HG02852 (cell line): Measurements from ENCODE around the gene ERVW-1.
"Not testable (repeated sequence)": the region's sequence is repeated elsewhere in the genome, so short reads cannot be mapped to it uniquely, and the experiment has no call there.

Experiments
- ATAC-seq: cut with Tn5 transposase; IDR thresholded peaks from one replicate; pipeline ENCODE4 v1.9.1; 2021; ENCODE audit warnings: mild to moderate bottlenecking, moderate library complexity; ENCODE audit not compliant: unreplicated experiment

The ERVW-1 gene

GRCh38 chr7:92473989-92474388 lies 3.8 kb downstream of the ERVW-1 start:
- not testable (repeated sequence) for ATAC-seq

- ATAC-seq: not testable (repeated sequence)
Measured at GRCh38 chr7:92468589-92468988, 9.2 kb downstream of the ERVW-1 start.

- no peak for ATAC-seq
Measured at GRCh38 chr7:92466682-92467081, 11.1 kb downstream of the ERVW-1 start.

- ATAC-seq: no peak
Measured at GRCh38 chr7:92464515-92464914, 13.2 kb downstream of the ERVW-1 start.

- no peak for ATAC-seq
Measured at GRCh38 chr7:92462560-92462959, 15.2 kb downstream of the ERVW-1 start.

- ATAC-seq: peak; percentile 80
Measured at GRCh38 chr7:92461027-92462003, 16.4 kb downstream of the ERVW-1 start.

GRCh38 chr7:92460510-92460909 lies 17.2 kb downstream of the ERVW-1 start:
- ATAC-seq: no peak

GRCh38 chr7:92460109-92460508 lies 17.6 kb downstream of the ERVW-1 start:
- no peak for ATAC-seq

GRCh38 chr7:92456236-92456635 lies 21.5 kb downstream of the ERVW-1 start:
- no peak for ATAC-seq

GRCh38 chr7:92451645-92452044 lies 26.1 kb downstream of the ERVW-1 start:
- ATAC-seq: no peak

- ATAC-seq: peak; percentile 32
Measured at GRCh38 chr7:92448205-92448747, 29.5 kb downstream of the ERVW-1 start.

GRCh38 chr7:92447345-92448204 lies 30.2 kb downstream of the ERVW-1 start, which contains the start of gene GATAD1:
TSS of gene GATAD1 (plus strand) at chr7:92447482. CDS start at chr7:92447730, 248 bp downstream.
- ATAC-seq: peak; percentile 89

GRCh38 chr7:92446869-92447344 lies 30.8 kb downstream of the ERVW-1 start:
- ATAC-seq: no peak

- not testable (repeated sequence) for ATAC-seq
Measured at GRCh38 chr7:92442720-92443119, 35.0 kb downstream of the ERVW-1 start.

- ATAC-seq: no peak
Measured at GRCh38 chr7:92437956-92438491, 39.7 kb downstream of the ERVW-1 start.

GRCh38 chr7:92436612-92437445 lies 40.9 kb downstream of the ERVW-1 start:
- no peak for ATAC-seq

- no peak for ATAC-seq
Measured at GRCh38 chr7:92435542-92435941, 42.2 kb downstream of the ERVW-1 start.

- no peak for ATAC-seq
Measured at GRCh38 chr7:92433019-92433418, 44.7 kb downstream of the ERVW-1 start.

GRCh38 chr7:92432299-92432946 lies 45.3 kb downstream of the ERVW-1 start:
- ATAC-seq: no peak
